SW480 (cell line): ENCODE data around the gene AGTRAP.

Experiments
- DNase-seq: peaks from one replicate; pipeline ENCODE4 v3.0.0-alpha.2; 2016; ENCODE audit warnings: low spot score

AGTRAP gene

DNA sequence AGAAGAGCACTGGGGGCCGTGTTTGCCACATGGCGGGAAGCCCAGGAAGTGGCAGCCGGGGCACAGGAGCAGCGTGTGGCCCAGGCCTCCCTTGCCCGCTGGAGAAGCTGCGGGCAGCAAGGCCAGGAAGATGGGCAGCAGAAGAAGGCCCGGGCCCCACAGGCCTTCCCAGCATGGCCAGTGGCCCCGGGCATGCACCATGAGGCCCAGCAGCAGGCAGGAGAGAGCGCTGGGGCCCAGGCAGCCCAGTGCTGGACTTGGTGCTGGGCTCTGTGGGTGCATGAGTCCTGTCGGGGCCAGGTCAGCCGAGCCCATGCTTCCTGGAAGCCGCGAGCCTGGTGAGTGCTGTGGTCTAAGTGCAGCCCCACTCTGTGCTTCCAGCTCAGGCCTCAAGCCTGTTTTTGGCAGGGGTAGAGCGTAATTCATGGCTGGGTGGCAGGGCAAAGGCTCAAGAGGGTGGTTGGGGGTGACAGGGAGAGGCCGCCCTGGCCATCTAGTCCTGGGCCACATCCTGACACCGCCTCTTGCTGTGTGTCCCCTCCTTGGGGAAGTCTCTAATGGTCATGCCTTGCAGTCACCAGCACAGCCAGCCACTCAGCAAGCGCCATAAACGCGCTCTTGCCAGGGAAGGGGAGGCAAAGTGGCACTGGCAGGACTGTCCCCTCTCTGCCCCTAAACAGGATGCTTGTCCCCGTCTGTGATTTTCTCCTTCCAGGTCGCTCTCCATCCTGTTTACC, 48.5 kb downstream of the AGTRAP start:
- DNase-seq, result no peak

DNA sequence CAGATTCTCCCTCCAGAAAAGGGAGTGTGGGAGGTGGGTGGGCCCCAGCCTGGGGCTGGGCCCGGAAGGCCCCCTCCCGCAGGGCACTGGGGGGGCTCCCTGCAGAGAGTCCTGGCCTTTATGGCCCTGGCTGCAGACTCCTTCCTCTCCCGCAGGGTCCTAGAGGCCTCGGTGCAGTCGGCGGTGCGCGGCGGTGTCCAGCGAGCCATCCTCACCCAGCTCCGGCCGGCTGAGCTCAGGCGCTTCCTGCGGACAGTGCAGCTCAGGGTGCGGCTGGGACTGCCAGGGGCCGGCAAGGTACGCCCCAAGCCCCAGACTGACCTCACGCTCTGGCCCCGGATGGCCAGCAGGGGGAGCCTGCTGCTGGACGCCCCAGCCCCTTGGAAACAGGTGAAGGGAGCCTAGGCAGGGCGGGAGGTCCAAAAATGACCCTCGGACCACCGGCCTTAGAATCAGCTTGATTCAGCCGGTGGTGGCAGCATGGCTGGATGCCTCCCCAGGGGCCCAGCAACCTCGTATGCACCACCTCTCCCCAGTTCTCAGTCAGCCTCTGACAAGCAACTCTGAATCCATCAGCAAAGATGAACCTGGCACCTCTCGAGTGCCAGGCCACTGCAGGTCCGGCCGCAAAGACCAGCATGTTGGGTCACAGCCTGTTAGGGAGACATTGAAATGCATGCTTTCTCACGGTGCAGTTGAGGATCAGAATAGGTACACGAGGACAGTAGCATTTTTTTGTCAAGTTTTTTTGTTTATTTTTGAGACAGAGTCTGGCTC, 49.2 kb downstream of the AGTRAP start:
- peak; percentile 49 for DNase-seq

DNA sequence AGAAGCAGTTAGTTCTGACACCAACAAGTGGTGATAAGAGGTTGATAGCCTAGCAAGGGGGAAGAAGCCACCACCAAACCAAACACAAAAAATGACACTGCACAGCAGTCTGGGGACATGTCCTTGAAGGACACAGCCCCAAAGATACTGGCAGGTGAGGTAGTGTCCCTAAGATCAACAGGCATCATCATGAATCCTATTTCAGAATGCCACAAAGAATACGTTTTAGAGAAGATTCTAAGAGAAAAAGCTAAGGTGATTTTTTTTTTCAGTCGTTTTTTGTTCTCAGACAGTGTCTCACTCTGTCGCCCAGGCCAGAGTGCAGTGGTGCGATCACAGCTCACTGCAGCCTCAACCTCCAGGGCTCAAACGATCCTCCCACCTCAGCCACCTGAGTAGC, 50.2 kb downstream of the AGTRAP start:
- no peak for DNase-seq

DNA sequence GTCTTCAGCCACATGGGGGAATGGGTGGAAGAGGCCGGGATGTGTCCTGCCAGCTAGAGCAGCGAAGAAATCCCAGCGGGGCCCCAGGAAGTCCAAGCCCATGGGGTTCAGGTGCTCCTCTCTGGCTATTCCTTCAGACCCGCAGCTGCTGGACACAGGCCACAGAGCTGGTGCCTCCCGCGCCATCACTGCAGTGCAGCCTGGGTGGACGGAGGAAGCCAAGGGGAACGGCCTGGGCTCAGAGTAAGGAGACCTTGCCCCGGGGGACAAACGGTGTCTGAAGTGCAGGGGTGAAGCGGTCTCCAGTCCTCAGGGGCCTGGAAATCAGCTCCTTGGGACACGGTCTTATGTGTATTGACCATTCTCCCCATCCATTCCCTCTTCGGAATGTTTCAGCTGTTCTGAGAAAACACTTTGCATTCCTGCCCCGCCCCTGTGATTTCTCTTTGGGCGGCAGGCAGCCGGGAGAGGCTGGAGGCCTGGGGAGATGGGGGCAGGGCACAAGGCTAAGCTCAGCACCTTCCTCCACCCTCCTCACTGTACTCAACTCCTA, 51.4 kb downstream of the AGTRAP start:
- peak; percentile 9 for DNase-seq

DNA sequence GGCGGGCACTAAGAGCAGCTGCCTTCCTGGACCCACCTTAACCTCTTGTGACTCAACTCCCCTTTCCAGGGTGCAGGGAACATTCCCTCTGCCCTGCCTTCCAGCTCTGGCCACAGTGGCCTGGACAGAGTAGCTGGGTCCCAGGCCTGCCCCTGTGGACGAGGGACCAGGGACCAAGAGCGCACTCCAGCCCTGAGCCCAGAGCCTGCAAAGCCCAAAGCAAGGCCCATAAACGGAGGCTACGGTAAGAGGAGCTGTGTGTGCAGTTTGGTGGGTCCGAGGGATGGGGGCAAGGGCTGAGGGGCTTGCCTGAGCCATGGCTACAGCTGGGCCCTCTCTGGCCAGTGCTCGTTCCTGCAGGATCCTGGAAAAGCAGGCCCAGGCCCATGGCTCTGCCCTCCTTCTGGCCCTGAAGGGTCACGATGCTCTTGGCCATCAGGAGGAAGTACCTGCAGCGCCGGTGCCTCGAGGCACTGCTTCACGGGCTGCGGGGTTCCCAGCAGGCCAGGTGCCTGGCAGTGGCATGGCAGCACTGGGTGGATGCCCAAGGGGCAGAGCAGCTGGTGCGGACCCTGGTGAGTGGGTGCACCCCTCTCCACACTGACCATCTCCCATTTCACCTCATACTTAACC, 52.0 kb downstream of the AGTRAP start:
- DNase-seq, result no peak

DNA sequence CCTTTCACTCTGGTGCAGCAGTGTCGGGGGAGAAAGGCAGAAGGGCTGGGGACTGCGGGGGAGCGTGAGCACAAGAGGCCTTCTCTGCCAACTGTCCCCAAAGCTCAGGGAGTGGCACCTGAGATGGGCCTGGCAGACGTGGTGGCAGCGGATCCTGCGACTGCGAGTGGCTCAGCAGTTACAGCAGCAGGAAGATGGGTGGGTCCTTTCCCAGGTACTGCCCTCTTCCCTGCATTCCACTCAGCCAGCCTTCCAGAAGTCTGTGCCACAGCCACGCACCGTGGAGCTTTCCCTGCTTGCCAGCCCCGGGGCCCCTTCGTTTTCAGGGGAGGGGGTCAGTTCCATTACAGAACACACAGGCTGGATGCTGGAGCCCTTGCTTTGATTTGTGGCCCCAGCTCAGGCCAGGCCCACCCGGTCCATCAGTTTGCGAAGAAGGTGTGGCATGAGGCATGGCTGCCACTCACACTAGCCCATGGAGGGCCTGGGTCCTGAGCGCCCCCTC, 52.7 kb downstream of the AGTRAP start:
- DNase-seq, result no peak

DNA sequence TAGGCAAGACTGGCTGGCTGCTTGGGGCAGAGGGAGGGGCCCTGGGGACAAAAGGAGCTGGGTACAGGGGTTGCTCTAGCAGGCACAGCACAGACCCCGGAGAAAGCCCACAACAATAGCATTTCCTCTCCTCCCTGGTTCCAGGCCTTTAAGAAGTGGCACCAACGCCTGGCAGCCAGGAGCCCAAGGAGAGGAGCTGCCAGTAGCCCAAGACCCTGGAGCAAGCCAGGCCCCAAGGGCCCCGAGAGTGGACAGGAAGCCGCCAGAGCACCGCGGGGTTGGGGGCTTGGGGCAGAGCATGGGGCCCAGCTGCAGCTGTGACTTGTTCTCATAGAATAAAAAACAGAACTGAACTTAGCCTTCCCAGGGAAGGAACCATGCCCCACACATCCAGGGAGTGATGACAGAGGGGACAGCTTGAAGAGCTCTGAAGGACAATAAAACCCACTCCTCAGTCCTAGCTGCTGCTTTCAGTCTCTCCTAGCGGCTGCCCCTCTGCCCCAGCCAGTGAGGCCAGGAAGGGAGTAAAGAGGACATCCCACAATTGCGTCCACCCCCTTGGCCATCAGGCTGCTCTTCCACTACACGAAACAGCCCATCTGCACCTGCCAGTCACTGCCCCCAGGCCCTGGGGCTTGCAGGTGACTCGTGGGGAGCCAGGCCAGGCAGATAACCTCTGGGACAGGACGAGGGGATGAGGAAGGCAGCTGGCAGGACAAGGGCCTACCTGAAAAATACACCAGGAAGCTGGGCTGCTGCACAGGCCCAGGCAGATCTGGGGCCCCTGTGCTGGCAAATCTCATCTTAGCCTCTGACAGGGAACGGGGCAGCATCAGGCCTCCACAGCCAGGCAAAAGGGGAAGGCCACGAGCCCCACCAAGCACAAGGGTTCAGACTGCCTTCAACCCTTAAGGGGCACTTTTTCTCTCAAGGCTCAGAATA, 53.5 kb downstream of the AGTRAP start:
- no peak for DNase-seq

DNA sequence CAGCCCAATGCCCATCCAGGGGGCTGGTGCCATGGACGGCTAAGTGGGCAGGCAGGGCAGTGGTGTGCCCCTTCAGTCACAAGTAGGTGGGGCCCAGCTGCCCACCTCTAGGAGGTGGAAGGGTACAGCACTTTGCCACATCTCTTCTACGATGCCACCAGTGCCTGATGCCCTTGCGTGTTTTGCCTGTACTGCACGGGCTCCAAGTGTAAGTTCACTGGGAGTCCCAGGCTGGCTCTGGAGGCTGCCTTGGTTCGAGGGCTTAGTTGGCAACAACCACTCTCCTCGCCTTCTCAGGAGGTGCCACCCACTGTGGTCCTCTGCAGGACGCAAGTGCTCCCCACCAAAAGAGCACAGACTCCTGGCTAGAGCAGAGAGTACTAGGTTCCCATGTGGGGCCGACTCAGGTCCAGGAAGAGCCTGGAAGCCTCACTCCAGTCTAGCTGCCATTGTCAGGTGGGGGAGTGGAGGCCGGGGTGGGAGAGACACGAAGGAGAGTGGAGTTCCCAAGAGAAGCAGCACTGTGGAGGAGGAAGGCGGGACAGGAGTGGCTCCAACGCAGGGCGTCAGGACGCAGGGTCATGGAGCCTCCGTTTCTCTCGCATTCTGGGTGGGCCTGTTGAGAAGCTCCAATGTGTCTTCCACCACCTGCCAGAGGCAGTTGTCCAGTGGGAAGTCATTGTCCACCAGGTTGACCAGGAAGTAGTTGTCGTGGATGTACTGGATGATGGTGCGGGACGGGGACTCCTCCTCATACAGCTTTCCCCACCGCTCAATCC, 54.4 kb downstream of the AGTRAP start:
- DNase-seq, result no peak

DNA sequence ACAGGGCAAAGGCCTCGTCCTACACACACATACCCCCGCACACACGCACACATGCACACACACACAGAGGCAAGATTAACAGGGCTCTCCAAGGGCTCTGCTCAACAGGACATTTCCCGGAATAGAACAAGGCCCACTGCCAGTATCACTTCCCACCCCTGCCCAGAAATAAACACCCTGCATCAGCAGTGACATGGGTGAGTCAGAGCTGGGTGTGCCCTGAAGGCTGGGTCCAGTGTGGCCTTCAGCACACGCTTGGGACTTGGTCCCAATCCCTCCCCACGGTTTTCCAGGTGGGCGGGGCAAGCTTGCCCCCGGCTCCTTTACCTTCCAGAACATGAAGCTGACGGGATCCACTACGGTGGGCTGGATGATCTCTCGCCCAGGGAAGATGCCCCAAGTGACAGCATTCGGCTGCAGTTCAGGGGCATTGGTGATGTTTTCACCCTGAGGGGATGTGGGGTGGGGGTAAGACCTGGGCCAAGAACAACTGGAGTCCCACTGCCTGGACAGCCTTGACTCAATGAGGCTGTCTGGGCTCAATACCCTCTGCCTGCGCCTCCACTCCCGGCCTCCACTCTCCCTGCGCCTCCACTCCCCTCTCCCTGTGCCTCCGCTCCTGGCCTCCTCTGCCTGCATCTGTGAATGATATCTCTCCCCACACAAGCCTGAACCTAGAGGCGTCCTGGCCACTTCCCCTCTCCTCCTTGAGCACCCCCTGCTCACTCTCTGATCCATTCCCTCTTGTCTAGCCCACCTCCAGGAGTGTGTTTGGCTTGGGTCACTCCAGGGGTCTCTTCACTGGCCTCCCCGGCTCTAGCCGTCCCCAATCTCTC, 55.2 kb downstream of the AGTRAP start:
- DNase-seq, result peak; percentile 59

DNA sequence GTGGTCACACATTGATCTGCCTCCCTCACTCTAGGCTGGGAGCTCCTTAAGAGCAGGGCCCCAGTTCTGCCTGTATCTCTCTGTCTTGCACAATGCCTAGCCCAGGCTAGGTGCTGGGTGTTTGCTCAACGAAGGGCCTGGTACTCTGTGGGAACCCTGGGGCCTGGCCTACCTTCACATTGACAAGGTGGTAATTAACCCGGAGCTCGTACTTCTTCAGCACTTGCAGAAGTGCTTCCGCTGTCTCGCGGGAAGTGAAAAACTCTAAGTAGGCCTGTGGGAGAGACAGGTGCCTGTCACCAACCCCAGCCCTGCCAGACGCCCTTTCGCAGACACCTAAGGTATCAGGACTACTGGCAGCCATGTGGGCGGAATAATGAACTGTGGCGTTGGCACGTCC, 56.2 kb downstream of the AGTRAP start:
- no peak for DNase-seq

DNA sequence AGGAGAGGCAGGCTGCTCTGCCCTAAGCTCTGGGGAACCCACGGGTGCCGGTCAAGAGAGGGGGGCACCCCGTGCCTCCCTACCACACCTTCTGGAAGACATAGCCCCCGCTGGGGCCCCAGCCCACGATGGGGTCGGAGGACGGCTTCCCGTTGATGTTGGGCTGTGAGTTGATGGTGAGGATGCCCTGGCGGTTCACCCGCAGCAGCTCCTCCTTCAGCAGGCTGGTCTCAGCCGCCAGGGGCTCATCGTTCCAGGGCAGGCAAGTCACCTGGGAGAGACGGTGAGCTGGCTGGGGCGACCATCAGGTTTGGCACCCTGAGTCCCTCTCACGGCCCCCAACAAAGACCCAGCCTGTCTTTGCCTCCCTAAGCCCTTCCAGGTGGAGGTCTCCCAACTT, 57.9 kb downstream of the AGTRAP start:
- no peak for DNase-seq

DNA sequence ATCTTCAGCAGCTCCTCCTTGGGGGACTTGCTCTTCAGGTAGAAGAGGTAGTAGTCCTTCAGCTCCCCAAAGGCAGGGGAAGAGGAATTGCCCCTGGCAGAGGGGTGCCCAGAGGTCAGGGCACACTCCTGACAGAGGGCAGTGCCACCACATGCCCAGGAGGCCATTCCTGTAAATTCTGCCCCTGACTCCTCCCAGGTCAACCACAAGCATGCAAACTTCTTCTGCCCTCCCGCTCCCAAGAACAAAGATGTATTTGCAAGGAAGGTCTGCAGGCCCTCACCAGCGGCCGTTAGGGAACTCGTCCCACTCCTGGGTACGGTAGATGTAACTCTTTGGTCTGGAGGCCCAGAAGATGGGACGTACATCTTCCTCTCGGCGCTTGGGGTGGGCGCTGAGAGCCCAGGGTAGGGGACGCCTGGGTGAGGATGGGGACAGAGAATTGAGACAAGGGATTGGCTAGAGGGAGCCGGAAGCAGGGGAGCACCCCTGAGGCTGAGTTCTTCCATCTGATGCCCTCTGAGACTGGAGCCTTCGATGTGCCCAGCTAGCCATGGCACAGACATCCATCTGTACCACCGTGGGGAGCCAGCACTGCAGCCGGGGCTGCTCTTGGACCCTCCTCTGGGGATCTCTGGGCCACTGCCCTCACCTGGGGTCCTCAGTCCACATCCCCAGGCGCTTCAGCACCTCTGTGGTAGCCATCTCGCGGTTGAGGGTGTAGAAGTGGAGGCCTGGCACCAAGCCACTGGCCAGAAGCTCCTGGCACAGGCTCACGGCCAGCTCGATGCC, 58.7 kb downstream of the AGTRAP start:
- no peak for DNase-seq

DNA sequence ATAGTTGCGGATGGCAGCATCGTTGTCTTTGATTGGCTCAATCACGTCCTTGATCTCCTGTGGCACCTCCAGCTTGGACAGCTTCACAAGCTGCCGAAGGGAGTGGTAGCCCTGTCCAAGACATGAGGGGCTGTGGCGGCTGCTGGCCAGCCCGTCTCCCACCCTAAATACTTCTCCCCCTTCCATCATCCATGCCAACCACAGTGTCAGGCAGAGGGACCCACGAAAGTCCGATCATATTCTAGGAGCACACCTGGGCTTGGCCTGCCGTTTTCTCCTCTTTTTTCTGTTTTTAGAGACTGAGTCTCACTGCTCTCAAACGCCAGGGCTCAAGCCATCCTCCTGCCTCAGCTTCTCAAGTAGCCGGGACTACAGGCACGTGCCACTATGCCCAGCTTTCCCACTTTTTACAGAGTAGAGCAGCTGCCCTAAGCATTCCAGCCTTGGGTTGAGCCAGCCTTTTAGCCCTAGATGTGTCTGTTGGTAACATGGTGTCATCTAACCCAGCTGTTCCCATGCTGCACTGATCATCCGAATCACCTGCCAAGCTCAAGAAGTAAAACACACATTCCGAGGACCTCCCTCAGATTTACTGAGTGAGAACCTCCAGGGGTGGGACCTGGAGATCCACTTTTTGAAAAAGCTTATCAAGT, 59.4 kb downstream of the AGTRAP start:
- DNase-seq, result no peak

DNA sequence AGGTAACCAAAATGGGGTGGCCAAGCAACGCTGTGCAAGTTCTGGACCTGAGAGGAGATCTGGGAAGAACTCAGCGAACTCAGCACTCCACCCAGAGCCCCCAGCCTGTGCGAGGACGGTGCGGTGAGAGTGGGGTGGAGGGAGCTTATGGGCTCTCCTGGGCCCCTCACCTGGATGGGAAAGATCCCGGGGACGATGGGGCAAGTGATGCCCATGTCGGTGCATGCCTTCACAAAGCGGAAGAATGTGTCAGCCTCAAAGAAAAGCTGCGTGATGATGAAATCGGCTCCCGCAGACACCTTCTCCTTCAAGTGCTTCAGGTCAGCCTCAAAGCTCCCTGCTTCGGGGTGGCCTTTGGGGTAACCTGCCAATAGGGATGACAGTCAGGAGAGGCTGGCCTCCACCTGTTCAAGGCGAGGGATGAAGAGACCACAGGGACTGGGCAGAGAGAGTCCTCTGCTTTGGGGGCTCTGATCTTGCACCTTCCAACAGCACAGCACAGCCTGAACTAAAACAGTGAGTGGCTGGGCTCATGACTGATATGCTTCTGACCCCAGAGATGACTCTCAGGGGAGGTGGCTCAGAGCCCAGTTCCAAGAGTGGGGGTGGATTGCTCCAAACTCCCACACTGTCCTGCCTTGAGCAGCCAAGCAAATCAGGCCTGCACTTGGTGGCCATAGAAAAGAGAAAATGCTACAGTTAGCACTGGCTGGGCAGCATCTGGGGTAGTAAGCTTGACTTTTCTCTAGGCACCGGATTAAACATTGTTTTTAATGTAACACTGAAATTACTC, 60.3 kb downstream of the AGTRAP start:
- DNase-seq, result no peak

DNA sequence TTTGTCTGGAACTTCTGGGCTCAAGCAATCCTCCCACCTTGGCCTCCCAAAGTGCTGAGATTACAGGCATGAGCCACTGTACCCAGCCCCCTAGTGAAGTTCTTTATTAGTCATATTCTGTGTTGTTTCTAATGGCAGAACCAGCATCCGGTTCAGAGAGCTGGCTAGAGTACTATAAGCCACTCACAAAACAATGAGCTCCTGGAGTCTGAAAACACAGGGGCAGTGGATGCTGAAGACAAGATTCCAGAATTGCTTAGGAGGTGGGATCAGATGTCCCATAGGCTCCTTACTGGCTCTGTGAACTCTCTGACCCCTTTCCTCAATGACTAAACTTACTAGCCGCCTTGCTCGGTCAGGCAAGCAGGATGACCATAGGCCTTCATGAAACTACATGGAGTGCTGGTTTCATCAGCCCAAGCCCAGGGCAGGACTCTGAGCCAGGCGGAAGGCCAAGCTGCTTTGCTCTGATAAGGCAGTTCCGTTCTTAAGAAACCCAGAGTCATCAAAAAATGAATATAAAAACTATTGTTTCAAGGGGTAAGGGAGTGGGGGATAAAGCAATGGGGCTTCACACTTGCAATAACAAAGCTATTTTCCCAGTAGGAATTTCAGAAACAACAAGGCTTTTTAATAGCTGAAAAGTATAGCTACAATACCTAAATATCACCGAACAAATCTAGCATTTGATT, 61.7 kb downstream of the AGTRAP start:
- no peak for DNase-seq

DNA sequence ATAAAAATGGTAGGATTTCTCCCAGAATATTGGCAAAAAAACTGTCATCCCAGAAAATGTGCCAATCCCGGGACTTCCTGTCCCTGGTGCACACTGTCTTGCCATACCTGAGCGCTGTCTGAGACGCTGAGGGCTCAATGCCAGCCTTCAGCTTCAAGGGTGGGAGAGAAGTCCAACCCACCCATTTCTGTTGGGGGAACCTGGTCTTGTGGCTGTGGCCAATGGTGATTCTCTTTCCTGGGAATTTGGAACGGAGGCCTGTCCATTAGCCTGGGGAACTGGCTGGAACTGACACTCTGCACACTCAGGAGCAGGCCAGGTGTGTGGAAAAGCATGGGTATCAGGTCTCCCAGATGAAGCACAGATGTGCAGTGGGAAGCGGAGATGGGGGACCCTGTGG, 63.2 kb downstream of the AGTRAP start:
- DNase-seq, result no peak

DNA sequence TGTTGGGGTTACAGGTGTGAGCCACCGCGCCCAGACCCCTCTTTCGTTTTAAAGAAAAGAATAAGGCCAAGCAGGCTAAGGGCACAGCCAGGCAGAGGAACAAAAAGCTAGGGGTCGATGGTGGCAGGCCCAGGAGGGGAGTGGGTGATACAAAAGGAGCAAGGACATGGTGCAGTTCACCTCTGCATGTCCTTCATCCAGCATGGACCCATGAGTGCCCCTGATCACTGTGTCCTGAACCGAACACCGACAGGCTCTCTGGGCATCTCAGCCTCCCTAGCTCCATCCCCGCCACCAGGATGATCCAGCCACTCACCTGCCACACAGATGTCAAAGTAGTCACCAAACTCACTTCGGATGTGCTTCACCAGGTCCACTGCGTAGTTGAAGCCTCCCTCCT, 64.0 kb downstream of the AGTRAP start:
- DNase-seq, result no peak
